ENCODE data around the gene FAM20B.

GRCh38 chr1:179021873-179022272, 3.8 kb upstream of the FAM20B start:
- TF ChIP-seq CTCF (IDR thresholded peaks at IDR 0.05), result no peak
- TF ChIP-seq POLR2A (IDR thresholded peaks at IDR 0.05), result no peak
